ENCODE data around the gene ICAM3.
A peak's percentile ranks its signal among the peaks of the same experiment; 100 is the strongest.
"Not testable (repeated sequence)": the region's sequence is repeated elsewhere in the genome, so short reads cannot be mapped to it uniquely, and the experiment has no call there.

The ICAM3 gene

GRCh38 chr19:10344780-10345179 is 5.4 kb upstream of the ICAM3 start:
- DNase-seq (ENCODE audit: low spot score) = no peak

- DNase-seq (ENCODE audit: low spot score) = no peak
Observed at GRCh38 chr19:10343495-10343894, 4.1 kb upstream of the ICAM3 start.

- DNase-seq (ENCODE audit: low spot score) = no peak
Observed at GRCh38 chr19:10339977-10340376, 553 bp upstream of the ICAM3 start.

DNA sequence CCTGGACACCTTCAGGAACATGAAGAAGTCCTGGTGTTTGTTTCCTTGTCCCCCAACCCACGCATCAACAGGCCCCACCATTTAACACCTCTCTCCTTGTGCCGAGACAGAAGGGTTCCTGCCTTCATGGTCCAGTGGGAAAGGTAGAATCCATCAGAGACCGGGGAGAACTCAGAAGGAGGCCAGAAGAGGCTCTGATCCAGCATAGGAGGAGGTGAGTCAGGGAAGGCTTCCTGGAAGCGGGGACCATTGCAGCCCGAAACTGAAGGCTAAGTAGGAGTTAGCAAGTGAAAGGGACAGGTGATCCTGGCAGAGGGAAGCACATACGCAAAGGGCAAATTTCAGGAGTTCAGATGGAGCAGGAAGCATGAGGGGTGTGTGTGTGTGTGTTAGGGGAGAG is 484 bp downstream of the ICAM3 start:
- DNase-seq (ENCODE audit: low spot score) = no peak

GRCh38 chr19:10336725-10337124 is 2.7 kb downstream of the ICAM3 start:
- DNase-seq (ENCODE audit: low spot score) = not testable (repeated sequence)

DNA sequence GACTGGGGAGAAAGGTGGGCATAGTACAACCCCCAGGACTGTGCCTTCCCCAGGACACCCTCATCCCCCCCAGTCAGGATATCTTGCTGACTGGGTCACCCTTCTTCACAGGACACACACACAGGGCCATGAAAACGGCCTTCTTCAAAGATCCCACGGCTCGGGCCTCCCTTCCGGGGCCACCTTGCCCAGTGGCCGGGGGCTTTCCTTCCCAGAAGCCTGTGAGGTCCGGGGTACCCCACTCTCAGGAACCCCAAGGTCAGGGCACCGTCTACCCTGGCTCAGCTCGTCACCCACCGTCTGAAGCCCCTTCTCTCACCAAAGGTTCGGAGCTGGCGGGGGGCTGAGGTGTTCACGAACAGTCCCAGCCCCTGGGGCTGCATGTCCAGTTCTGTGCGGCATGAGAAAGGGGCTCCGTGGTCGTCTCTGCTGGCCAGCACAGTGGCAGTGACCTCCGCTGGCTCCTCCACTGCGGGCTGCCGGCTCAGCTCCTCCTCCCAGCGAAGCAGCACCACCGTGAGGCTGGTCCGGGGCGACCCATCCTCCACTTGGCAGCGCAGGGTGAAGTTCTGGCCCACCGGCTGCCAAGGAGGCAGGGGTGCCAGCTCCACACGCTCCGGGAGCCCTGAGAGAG is 4.0 kb downstream of the ICAM3 start:
- DNase-seq (ENCODE audit: low spot score) = no peak

GRCh38 chr19:10334588-10335351 is 4.7 kb downstream of the ICAM3 start:
- DNase-seq (ENCODE audit: low spot score) = peak; percentile 91

DNA sequence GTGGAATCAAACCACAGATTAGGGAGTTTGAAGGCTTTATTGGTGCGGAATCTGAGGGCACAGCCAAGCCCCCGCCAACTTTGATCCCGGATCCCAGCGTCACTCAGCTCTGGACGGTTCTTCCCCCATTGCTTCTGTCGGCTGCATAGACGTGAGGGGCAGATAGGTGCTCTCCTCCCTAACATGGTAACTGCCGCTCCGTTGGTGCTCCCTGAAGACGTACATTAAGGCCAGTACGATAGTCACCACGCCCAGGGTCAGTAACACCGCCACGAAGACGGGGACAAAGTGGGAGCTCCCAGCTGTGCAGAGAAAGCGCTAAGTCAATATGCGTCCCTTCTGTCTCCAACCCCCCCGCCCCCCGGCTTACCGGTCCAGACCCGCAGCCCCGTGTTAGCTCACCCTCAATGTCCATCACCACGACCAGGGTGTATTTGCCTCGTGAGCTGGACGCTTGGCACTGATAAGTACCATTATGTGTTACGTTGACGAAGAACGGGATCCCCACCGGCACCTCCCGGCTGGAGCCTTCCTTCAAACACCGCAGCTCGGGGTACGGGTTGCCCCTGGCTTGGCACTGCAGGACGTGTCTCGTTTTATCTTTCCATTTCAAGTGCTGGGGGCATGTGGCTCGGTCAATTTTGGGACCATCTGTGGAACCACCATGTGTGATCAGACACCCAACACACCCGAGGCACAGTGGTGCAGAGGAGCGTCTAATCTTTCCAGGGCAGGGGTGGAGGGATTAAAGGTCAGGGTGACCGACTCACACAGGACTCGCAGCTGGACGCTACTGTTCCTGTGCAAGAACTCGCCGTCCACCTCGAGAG is 5.5 kb downstream of the ICAM3 start:
- no peak for DNase-seq (ENCODE audit: low spot score)

GRCh38 chr19:10332965-10333757 is 6.3 kb downstream of the ICAM3 start, which contains the start of gene RAVER1:
Gene RAVER1, minus strand, starts transcription at chr19:10333529. Its CDS starts 22 bp downstream, at chr19:10333507.
- DNase-seq (ENCODE audit: low spot score) = peak; percentile 99

- no peak for DNase-seq (ENCODE audit: low spot score)
Observed at GRCh38 chr19:10332158-10332964, 7.1 kb downstream of the ICAM3 start.

GRCh38 chr19:10329555-10329954 is 9.9 kb downstream of the ICAM3 start:
- DNase-seq (ENCODE audit: low spot score) = no peak

- DNase-seq (ENCODE audit: low spot score) = no peak
Observed at GRCh38 chr19:10328558-10329429, 10.6 kb downstream of the ICAM3 start.

DNA sequence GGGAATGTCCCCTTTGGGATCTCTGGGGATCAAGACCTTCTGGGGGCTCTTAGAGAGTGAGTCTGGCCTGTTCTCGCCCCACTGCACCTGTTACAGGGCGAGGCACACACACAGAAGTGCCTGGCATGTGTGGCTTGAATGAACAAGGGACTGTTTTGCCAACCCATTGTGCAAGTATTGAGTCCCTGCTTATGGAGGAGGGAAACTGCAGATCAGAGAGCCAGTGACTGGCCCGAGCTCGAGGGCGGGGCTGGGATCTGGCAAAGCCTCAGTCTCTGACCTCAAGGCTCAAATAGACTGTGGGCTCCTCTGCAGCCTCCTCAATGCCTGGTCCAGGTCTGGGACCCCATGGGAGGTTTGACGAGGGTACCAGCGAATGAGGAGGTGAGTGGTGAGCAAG is 11.6 kb downstream of the ICAM3 start:
- no peak for DNase-seq (ENCODE audit: low spot score)

DNA sequence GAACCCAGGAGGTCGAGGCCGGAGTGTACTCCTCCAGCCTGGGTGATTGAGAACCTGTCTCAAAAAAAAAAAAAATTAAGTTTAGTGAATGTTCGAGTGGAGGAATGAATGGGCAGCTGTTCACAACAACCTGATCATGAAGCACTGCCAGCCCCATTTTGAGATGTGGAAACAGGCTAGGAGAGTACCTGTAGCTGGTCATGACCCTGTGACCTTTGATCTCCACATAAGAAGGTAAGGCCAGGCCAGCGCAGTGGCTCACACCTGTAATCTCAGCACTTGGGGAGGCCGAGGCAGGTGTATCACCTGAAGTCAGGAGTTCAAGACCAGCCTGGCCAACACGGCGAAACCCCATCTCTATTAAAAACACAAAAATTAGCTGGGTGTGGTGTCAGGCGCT is 13.7 kb downstream of the ICAM3 start:
- DNase-seq (ENCODE audit: low spot score) = no peak

GRCh38 chr19:10321874-10322835 is 17.3 kb downstream of the ICAM3 start:
- no peak for DNase-seq (ENCODE audit: low spot score)

DNA sequence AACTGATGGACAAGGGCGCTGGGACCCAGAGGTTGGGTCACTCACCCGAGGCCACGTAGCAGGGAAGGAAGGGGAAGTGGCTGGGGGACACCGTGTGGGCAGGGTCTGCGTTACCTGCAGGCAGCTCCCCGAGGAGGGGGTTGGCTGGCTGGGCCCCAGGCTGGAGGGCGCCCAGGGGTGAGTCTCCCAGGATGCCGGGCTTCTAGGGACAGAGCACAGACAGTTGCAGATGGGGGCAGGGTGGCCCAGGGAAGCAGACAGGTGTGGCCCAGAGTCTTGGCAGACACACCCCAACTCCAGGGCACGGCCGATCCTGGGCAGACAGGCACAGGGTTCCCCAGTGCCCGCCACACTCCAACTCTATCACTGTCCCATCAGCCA is 18.0 kb downstream of the ICAM3 start:
- DNase-seq (ENCODE audit: low spot score) = no peak

GRCh38 chr19:10320602-10321416 is 18.6 kb downstream of the ICAM3 start:
- DNase-seq (ENCODE audit: low spot score) = no peak

All from D341Med (cell line).